Muscle layer of colon (tissue), 2 donors: ENCODE results near the gene LRRC23.
A peak's percentile ranks its signal among the peaks of the same experiment; 100 is the strongest.

Source experiments
- H3K27ac ChIP-seq: one replicate; pipeline ENCODE4 v1.7.0; 2013; ENCODE audit warnings: low read depth, mild to moderate bottlenecking, low read length, moderate library complexity
- H3K27me3 ChIP-seq, 2 donors: one replicate each; pipeline ENCODE4 v1.7.0; 2013; ENCODE audit warnings: low read length in 2 of 2, mild to moderate bottlenecking in 2 of 2; ENCODE audit not compliant: insufficient read depth in 2 of 2, control insufficient read depth in 1 of 2
- H3K36me3 ChIP-seq: one replicate; pipeline ENCODE4 v1.7.0; 2013; ENCODE audit warnings: mild to moderate bottlenecking, low read length; ENCODE audit not compliant: insufficient read depth
- H3K4me1 ChIP-seq: one replicate; pipeline ENCODE4 v1.7.0; 2013; ENCODE audit warnings: mild to moderate bottlenecking, low read length; ENCODE audit not compliant: insufficient read depth
- H3K4me3 ChIP-seq, 2 donors: one replicate each; pipeline ENCODE4 v1.7.0; 2013; ENCODE audit warnings: low read length in 2 of 2, low read depth in 1 of 2, mild to moderate bottlenecking in 1 of 2, moderate library complexity in 1 of 2
- H3K9ac ChIP-seq: one replicate; pipeline ENCODE4 v1.7.0; 2013; ENCODE audit warnings: low read length
- H3K9me3 ChIP-seq: one replicate; pipeline ENCODE4 v1.7.0; 2013; ENCODE audit warnings: mild to moderate bottlenecking, low read length
- donor health status: abdominal sarcoma.
- donor health status: Adenocarcinoma of cecum.

Gene LRRC23

DNA sequence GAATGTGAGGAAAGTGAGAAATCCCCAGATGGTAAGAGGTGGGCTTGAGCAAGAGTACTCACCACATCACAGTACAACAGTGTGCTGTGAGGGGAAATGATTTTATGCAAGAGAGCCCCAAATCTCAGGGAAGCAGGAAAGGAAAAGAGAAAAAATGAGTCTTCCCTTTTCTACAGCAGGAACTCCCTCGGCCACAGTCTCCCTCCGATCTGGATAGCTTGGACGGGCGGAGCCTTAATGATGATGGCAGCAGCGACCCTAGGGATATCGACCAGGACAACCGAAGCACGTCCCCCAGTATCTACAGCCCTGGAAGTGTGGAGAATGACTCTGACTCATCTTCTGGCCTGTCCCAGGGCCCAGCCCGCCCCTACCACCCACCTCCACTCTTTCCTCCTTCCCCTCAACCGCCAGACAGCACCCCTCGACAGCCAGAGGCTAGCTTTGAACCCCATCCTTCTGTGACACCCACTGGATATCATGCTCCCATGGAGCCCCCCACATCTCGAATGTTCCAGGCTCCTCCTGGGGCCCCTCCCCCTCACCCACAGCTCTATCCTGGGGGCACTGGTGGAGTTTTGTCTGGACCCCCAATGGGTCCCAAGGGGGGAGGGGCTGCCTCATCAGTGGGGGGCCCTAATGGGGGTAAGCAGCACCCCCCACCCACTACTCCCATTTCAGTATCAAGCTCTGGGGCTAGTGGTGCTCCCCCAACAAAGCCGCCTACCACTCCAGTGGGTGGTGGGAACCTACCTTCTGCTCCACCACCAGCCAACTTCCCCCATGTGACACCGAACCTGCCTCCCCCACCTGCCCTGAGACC, 31.0 kb downstream of the LRRC23 start:
- Histone ChIP-seq H3K9ac (no peak overlapping the region), H3K4me1 (peaks cover 44% of the 10 kb centered on the region), H3K27ac (no peak overlapping the region), H3K4me3 (no peak overlapping the region), H3K9me3 (no peaks in the 10 kb centered on the region), H3K27me3 (no peaks in the 10 kb centered on the region), H3K36me3 (peaks cover 30% of the 10 kb centered on the region)

GRCh38 chr12:6936194-6936635, 31.6 kb downstream of the LRRC23 start:
- Histone ChIP-seq H3K27ac (no peak overlapping the region), H3K9ac (no peak overlapping the region), H3K4me3 (no peak overlapping the region), H3K36me3 (peaks cover 33% of the 10 kb centered on the region), H3K9me3 (no peaks in the 10 kb centered on the region), H3K27me3 (no peaks in the 10 kb centered on the region), H3K4me1 (peaks cover 39% of the 10 kb centered on the region)

DNA sequence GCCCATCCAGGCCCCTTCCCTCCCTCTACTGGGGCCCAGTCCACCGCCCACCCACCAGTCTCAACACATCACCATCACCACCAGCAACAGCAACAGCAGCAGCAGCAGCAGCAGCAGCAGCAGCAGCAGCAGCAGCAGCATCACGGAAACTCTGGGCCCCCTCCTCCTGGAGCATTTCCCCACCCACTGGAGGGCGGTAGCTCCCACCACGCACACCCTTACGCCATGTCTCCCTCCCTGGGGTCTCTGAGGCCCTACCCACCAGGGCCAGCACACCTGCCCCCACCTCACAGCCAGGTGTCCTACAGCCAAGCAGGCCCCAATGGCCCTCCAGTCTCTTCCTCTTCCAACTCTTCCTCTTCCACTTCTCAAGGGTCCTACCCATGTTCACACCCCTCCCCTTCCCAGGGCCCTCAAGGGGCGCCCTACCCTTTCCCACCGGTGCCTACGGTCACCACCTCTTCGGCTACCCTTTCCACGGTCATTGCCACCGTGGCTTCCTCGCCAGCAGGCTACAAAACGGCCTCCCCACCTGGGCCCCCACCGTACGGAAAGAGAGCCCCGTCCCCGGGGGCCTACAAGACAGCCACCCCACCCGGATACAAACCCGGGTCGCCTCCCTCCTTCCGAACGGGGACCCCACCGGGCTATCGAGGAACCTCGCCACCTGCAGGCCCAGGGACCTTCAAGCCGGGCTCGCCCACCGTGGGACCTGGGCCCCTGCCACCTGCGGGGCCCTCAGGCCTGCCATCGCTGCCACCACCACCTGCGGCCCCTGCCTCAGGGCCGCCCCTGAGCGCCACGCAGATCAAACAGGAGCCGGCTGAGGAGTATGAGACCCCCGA, 32.2 kb downstream of the LRRC23 start:
- H3K4me1 ChIP-seq = peaks cover 39% of the 10 kb centered on the region
- peaks cover 39% of the 10 kb centered on the region for H3K36me3 ChIP-seq
- peak overlapping the region; percentile 85 for H3K27ac ChIP-seq
- H3K9ac ChIP-seq = peak overlapping the region; percentile 84
- no peaks in the 10 kb centered on the region for H3K27me3 ChIP-seq
- no peaks in the 10 kb centered on the region for H3K9me3 ChIP-seq
- peak overlapping the region; percentile 67 to 70 for H3K4me3 ChIP-seq

GRCh38 chr12:6937481-6938352, 33.1 kb downstream of the LRRC23 start:
- Histone ChIP-seq H3K27me3 (no peaks in the 10 kb centered on the region), H3K4me3 (peak overlapping the region; percentile 67 to 70), H3K27ac (peak overlapping the region; percentile 85), H3K36me3 (peaks cover 40% of the 10 kb centered on the region), H3K9ac (peak overlapping the region; percentile 84), H3K9me3 (no peaks in the 10 kb centered on the region), H3K4me1 (peaks cover 36% of the 10 kb centered on the region)

GRCh38 chr12:6938353-6939190, 34.0 kb downstream of the LRRC23 start:
- Histone ChIP-seq H3K4me1 (peaks cover 37% of the 10 kb centered on the region), H3K9ac (peak overlapping the region; percentile 74)

GRCh38 chr12:6939191-6939540, 34.5 kb downstream of the LRRC23 start:
- Histone ChIP-seq H3K36me3 (peaks cover 32% of the 10 kb centered on the region), H3K27ac (no peak overlapping the region)

More at GRCh38 chr12:6938353-6939190, 34.0 kb downstream of the LRRC23 start:
- Histone ChIP-seq H3K27me3 (no peaks in the 10 kb centered on the region), H3K4me3 (peak overlapping the region in 1 of 2 donors; percentile 70), H3K27ac (peak overlapping the region; percentile 85), H3K36me3 (peaks cover 38% of the 10 kb centered on the region), H3K9me3 (no peaks in the 10 kb centered on the region)

GRCh38 chr12:6941267-6941666, 36.6 kb downstream of the LRRC23 start:
- Histone ChIP-seq H3K27me3 (no peaks in the 10 kb centered on the region), H3K4me3 (no peak overlapping the region), H3K9me3 (no peaks in the 10 kb centered on the region), H3K36me3 (peaks cover 30% of the 10 kb centered on the region), H3K9ac (no peak overlapping the region), H3K27ac (no peak overlapping the region), H3K4me1 (peaks cover 39% of the 10 kb centered on the region)

More at GRCh38 chr12:6939191-6939540, 34.5 kb downstream of the LRRC23 start:
- no peak overlapping the region for H3K4me3 ChIP-seq
- H3K27me3 ChIP-seq = no peaks in the 10 kb centered on the region
- H3K4me1 ChIP-seq = peaks cover 31% of the 10 kb centered on the region
- H3K9ac ChIP-seq = no peak overlapping the region
- H3K9me3 ChIP-seq = no peaks in the 10 kb centered on the region

- Histone ChIP-seq H3K9me3 (no peaks in the 10 kb centered on the region), H3K36me3 (peaks cover 32% of the 10 kb centered on the region), H3K4me3 (no peak overlapping the region), H3K27ac (no peak overlapping the region), H3K9ac (no peak overlapping the region), H3K27me3 (no peaks in the 10 kb centered on the region), H3K4me1 (peaks cover 42% of the 10 kb centered on the region)
These were observed 37.2 kb downstream of the LRRC23 start for GRCh38 chr12:6941782-6942181.

DNA sequence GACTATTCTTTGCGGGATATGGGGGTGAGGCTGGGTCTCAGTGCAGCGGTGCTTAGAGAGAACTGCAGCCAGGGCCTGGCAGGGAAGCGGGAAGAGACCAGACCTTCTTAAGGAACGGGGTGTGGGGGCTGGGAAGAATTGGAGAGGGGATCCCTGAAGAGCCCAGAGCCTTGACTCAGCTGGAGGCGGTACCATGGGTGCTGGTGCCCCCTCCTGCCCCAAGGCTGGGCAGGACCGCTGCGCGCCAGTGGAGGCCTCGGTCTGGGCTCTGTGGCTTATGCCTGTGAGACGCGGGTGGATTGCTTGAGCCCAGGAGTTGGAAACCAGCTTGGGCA, 37.7 kb downstream of the LRRC23 start:
- Histone ChIP-seq H3K27me3 (no peaks in the 10 kb centered on the region), H3K9me3 (no peaks in the 10 kb centered on the region), H3K27ac (peak overlapping the region; percentile 87), H3K9ac (peak overlapping the region; percentile 91), H3K4me1 (peaks cover 42% of the 10 kb centered on the region), H3K4me3 (no peak overlapping the region), H3K36me3 (peaks cover 37% of the 10 kb centered on the region)

DNA sequence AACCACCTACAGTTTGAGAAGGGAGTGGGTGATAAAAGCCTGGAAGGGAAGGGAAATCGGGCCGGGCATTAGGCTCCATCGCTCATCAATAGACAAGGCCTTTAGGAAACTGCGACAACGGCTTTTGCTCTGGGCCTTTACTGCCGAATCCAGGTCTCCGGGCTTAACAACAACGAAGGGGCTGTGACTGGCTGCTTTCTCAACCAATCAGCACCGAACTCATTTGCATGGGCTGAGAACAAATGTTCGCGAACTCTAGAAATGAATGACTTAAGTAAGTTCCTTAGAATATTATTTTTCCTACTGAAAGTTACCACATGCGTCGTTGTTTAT, 38.7 kb downstream of the LRRC23 start:
- peaks cover 39% of the 10 kb centered on the region for H3K4me1 ChIP-seq

More for the DNA sequence above, 38.7 kb downstream of the LRRC23 start:
- Histone ChIP-seq H3K9me3 (no peaks in the 10 kb centered on the region), H3K36me3 (peaks cover 38% of the 10 kb centered on the region), H3K4me3 (peak overlapping the region in 1 of 2 donors; percentile 82), H3K9ac (peak overlapping the region; percentile 91), H3K27me3 (no peaks in the 10 kb centered on the region), H3K27ac (peak overlapping the region; percentile 87)
